IPS-NIHi7 (cell line): ENCODE results near the gene DALRD3.

Experiments
- DNase-seq: peaks from one replicate; pipeline ENCODE4 v3.0.0; 2012; ENCODE audit warnings: mixed read lengths; ENCODE audit errors: extremely low spot score

DALRD3 gene

DNA sequence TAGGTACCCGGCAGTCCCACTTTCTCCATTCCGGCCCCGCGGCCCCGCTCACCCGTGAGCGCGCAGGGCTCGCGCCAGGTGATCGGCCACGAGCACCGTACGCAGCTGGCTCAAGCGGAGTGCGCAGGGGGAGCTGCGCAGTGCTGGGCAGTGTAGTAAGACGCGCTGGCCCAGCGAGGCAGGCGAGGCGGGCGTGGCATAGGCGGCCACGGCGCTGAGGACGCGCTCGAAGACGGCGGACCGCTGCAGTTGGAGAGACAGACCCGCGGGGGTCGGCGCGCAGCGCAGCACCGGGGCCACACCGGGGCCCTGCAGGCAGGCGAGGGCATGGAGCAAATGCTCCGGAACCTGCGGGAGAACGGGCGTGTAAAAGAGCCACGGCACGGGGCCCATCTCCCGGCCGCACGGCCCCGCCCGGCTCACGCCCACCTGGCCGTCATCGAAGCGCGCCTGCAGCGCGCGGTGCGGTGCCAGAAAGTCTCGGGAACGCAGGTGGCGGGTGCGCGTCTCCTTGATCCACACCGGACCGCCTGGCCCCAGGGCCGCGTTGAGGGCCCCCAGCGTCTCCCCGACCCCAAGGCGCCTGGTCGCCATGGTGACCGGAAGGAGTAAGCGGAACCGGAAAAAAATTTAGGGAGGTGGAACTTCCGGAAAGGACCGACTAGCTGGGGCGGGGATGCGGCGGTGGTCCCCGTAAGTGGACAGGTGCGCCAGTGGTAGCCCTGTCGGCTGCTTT lies at the start of gene DALRD3:
DALRD3 (minus strand) TSS at position 610 of the 736 bp plus-strand sequence; CDS start at position 594, 16 bp downstream.
- peak; percentile 71 for DNase-seq

- no peak for DNase-seq
Measured at GRCh38 chr3:49058011-49058410, 39.6 kb upstream of the DALRD3 start.

DNA sequence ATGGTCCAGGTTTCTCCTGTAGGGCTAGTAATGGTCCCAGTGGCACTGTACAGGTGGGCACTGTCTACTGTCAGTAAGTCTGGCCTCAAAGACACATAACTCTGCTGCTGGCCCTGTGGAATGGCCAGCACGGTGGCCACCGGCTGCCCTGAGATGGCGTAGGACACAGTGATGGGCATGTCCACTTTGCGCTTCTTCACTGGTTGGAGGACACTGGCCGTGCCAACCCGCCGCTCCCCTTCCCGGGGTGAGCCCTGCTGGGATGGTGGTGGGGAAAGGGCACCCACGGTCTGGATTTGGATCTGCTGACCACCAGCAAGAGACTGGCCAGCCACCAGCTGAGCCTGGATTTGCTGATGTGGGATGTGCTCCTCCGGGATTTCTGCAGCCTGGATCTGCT lies 38.9 kb upstream of the DALRD3 start:
- no peak for DNase-seq

GRCh38 chr3:49054344-49054862 lies 36.0 kb upstream of the DALRD3 start:
- DNase-seq = no peak

- DNase-seq = no peak
Measured at GRCh38 chr3:49053543-49053942, 35.2 kb upstream of the DALRD3 start.

- DNase-seq = no peak
Measured at GRCh38 chr3:49035281-49035680, 16.9 kb upstream of the DALRD3 start.

DNA sequence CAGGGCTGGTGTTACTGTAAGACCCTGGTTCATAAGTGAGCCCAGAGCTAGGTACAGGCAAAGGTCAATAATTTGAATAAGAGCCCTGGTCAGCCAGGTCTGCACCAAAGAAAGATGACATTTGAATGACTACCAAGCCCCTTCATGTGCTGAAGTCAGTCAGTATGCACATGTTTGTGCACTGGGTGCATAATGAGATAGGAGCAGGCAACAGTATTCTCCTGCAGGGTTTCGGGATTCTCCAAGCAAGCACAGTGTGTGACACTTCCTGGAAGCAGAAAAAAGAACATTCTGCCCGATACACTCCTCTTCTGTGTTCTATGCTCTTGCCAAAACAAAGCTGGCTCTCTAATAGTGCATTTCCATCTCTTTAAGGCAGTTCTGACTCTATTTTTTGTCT lies 16.3 kb upstream of the DALRD3 start:
- no peak for DNase-seq

GRCh38 chr3:49032646-49033304 lies 14.4 kb upstream of the DALRD3 start:
- no peak for DNase-seq

- DNase-seq = no peak
Measured at GRCh38 chr3:49030321-49030720, 11.9 kb upstream of the DALRD3 start.

GRCh38 chr3:49029563-49029884 lies 11.1 kb upstream of the DALRD3 start:
- no peak for DNase-seq

GRCh38 chr3:49028673-49029562 lies 10.5 kb upstream of the DALRD3 start, which contains the start of gene IMPDH2:
Gene IMPDH2 (minus strand): TSS chr3:49029398. CDS start chr3:49029350, 48 bp downstream.
- DNase-seq = peak; percentile 90

DNA sequence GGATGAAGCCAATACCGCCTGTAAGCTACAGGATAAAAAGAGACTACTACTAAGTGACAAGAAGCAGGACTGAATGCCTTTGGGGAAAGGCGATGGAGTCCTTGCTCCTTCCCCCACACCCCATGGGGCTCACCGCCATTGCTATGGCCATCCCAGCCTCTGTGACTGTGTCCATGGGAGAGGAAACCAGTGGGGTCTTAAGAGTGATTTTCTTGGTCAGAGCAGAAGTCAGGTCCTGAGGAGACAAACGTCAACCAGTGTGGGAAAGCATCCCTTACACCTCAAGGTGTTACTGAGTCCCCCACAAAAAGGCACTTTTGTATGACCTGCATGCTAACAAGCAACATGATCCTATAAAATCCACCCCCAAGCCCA lies 9.9 kb upstream of the DALRD3 start:
- no peak for DNase-seq

- no peak for DNase-seq
Measured at GRCh38 chr3:49027634-49028033, 9.3 kb upstream of the DALRD3 start.

DNA sequence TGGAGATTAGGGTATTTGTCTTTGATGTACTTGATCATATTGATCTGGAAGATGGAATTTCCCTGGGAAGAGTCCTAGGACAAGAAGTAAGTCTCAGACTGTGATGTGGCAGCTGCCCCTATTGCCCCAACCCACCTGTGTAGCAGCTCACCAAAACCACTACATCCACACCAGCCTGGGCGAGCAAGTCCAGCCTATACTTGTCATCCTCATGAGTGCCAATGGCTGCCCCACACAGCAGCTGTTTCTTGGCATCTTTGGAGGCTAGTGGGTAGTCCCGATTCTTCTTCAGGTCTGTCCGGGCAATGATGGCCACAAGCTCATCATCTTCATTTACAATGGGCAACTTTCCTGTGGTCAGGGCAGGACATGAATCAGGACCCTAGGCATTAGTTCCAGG lies 8.2 kb upstream of the DALRD3 start:
- DNase-seq = no peak

- DNase-seq = no peak
Measured at GRCh38 chr3:49025793-49026520, 7.6 kb upstream of the DALRD3 start.

DNA sequence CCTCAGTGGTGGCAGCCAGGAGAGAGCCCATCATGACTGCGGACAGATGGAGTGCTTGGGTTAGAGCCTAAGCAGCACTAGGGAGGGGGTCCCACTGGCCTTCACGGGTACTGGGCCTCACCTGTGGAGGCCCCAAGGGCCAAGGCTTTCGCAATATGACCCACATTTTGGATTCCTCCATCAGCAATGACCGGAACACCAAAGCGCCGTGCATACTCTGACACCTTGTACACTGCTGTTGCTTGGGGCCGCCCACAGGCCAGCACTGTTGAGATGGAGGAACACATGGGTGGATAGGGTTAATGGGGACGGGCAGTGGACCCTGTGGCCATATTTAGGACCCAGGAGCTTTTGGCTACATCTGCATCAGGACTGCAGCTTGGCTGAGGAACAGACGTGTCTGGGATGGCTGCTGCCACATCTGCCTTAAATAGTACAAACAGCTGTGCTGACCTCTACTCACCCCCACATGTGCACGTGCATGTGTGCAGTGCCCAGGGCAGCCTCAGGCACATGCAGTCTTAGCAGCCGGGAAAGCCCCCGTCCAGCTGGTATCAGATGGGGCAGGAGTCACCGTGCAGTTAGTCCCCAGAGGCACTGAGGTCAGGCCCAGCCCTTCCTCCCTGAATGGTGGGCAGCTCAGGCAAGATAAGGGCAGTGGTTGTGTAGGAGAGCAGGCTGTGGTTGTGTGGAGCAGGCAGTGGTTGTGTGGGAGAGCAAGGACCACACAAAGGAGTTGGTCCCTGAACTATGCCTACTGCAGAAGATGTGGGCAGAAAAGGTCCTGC lies 6.8 kb upstream of the DALRD3 start:
- no peak for DNase-seq

- DNase-seq = no peak
Measured at GRCh38 chr3:49024449-49024848, 6.1 kb upstream of the DALRD3 start.

GRCh38 chr3:49023775-49024174 lies 5.4 kb upstream of the DALRD3 start:
- no peak for DNase-seq

DNA sequence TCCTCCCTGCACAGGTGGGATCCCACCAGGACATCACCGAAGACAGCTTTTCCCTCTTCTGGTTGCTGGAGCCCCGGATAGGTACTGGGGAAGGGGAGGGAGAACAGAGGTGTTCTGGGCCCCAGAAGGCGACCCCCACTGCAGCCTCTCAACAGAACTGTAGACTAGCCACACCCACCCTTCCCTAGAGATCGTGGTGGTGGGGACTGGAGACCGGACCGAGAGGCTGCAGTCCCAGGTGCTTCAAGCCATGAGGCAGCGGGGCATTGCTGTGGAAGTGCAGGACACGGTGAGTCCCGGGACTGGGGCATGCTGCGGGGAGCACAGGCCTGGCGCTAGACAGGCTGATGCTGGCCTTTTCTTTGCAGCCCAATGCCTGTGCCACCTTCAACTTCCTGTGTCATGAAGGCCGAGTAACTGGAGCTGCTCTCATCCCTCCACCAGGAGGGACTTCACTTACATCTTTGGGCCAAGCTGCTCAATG lies 4.3 kb upstream of the DALRD3 start:
- no peak for DNase-seq

- DNase-seq = peak; percentile 88
Measured at GRCh38 chr3:49021813-49022687, 3.7 kb upstream of the DALRD3 start, which contains the start of gene NDUFAF3. Gene NDUFAF3 (plus strand): TSS chr3:49022121. CDS start chr3:49022145, 24 bp downstream.
